SK-N-MC (cell line): ENCODE results near the gene PARD3B.

Experiments
- DNase-seq: peaks from one replicate; pipeline ENCODE4 v3.0.0-alpha.2; 2011; ENCODE audit warnings: low read depth, low spot score
- H3K27ac ChIP-seq: fragments of 200-600 bp; sonication (generic); 2 replicates; pipeline ENCODE4 v1.5.1; 2016; ENCODE audit warnings: mixed run types
- H3K36me3 ChIP-seq: fragments of 200-600 bp; sonication (generic); 2 replicates; pipeline ENCODE4 v1.6.1; 2017; ENCODE audit warnings: antibody characterized with exemption, low read length, mixed read lengths; ENCODE audit not compliant: insufficient read depth
- H3K4me3 ChIP-seq: fragments of 200-600 bp; sonication (generic); 2 replicates; pipeline ENCODE4 v1.5.1; 2016
- H3K9ac ChIP-seq: fragments of 200-600 bp; sonication (generic); 2 replicates; pipeline ENCODE4 v1.8.0; 2017; ENCODE audit warnings: mixed run types, mixed read lengths; ENCODE audit not compliant: insufficient read length
- H3K9me3 ChIP-seq: fragments of 200-600 bp; sonication (generic); 2 replicates; pipeline ENCODE4 v1.6.1; 2017; ENCODE audit warnings: low read depth, mild to moderate bottlenecking, antibody characterized with exemption, low read length, moderate library complexity, mixed read lengths
- EZH2 ChIP-seq: fragments of 200-600 bp; sonication (generic); IDR thresholded peaks from one replicate; pipeline ENCODE4 v1.6.1; 2017; ENCODE audit warnings: antibody characterized with exemption
- FOXP2 ChIP-seq: optimal IDR thresholded peaks from 2 replicates; pipeline ENCODE3; 2011; ENCODE audit warnings: mild to moderate bottlenecking, moderate library complexity; ENCODE audit not compliant: insufficient read depth; ENCODE audit errors: extremely low read length, control extremely low read depth
- POLR2AphosphoS5 ChIP-seq: IDR thresholded peaks from 2 replicates; pipeline ENCODE4 v1.6.1; 2012; ENCODE audit warnings: mild to moderate bottlenecking, low read depth, low read length, borderline replicate concordance

The PARD3B gene

GRCh38 chr2:204972161-204972560, 426.9 kb downstream of the PARD3B start:
- H3K9me3 ChIP-seq = no peaks in the 10 kb centered on the region
- no peak overlapping the region for H3K4me3 ChIP-seq
- DNase-seq = no peak
- no peak for TF ChIP-seq FOXP2
- no peak for TF ChIP-seq POLR2AphosphoS5
- no peak for TF ChIP-seq EZH2
- no peaks in the 10 kb centered on the region for H3K36me3 ChIP-seq
- no peak overlapping the region for H3K9ac ChIP-seq
- H3K27ac ChIP-seq = no peak overlapping the region

- no peak for DNase-seq
- Histone ChIP-seq H3K9me3 (no peaks in the 10 kb centered on the region), H3K36me3 (no peaks in the 10 kb centered on the region), H3K9ac (no peak overlapping the region), H3K4me3 (no peak overlapping the region), H3K27ac (no peak overlapping the region)
- TF ChIP-seq EZH2 (no peak), POLR2AphosphoS5 (no peak), FOXP2 (no peak)
These were observed 427.5 kb downstream of the PARD3B start for GRCh38 chr2:204972606-204973336.

GRCh38 chr2:204973616-204974015, 428.3 kb downstream of the PARD3B start:
- TF ChIP-seq EZH2 (no peak), POLR2AphosphoS5 (no peak), FOXP2 (no peak)
- no peak overlapping the region for H3K9ac ChIP-seq
- no peak overlapping the region for H3K27ac ChIP-seq
- no peaks in the 10 kb centered on the region for H3K36me3 ChIP-seq
- no peak overlapping the region for H3K4me3 ChIP-seq
- no peak for DNase-seq
- no peaks in the 10 kb centered on the region for H3K9me3 ChIP-seq

GRCh38 chr2:204974487-204974886, 429.2 kb downstream of the PARD3B start:
- H3K36me3 ChIP-seq = no peaks in the 10 kb centered on the region
- H3K4me3 ChIP-seq = no peak overlapping the region
- no peak for TF ChIP-seq EZH2
- TF ChIP-seq FOXP2 = no peak
- TF ChIP-seq POLR2AphosphoS5 = no peak
- H3K9me3 ChIP-seq = no peaks in the 10 kb centered on the region
- no peak for DNase-seq
- H3K9ac ChIP-seq = no peak overlapping the region
- no peak overlapping the region for H3K27ac ChIP-seq

GRCh38 chr2:204977914-204978313, 432.6 kb downstream of the PARD3B start:
- no peaks in the 10 kb centered on the region for H3K9me3 ChIP-seq
- no peak overlapping the region for H3K4me3 ChIP-seq

GRCh38 chr2:204982303-204982702, 437.0 kb downstream of the PARD3B start:
- Histone ChIP-seq H3K36me3 (no peaks in the 10 kb centered on the region), H3K4me3 (no peak overlapping the region), H3K9me3 (no peaks in the 10 kb centered on the region), H3K9ac (no peak overlapping the region), H3K27ac (peak overlapping the region; percentile 9; the same call in 1 of the 2 replicates)
- TF ChIP-seq FOXP2 (no peak), POLR2AphosphoS5 (no peak), EZH2 (no peak)
- DNase-seq = no peak

More at GRCh38 chr2:204977914-204978313, 432.6 kb downstream of the PARD3B start:
- TF ChIP-seq FOXP2 (no peak), EZH2 (no peak), POLR2AphosphoS5 (no peak)
- no peak for DNase-seq
- H3K9ac ChIP-seq = no peak overlapping the region
- H3K36me3 ChIP-seq = no peaks in the 10 kb centered on the region
- H3K27ac ChIP-seq = no peak overlapping the region

- no peak overlapping the region for H3K27ac ChIP-seq
- DNase-seq = no peak
- H3K9ac ChIP-seq = no peak overlapping the region
- no peaks in the 10 kb centered on the region for H3K36me3 ChIP-seq
- no peaks in the 10 kb centered on the region for H3K9me3 ChIP-seq
- TF ChIP-seq EZH2 (no peak), FOXP2 (no peak), POLR2AphosphoS5 (no peak)
- H3K4me3 ChIP-seq = no peak overlapping the region
These were observed 439.2 kb downstream of the PARD3B start for GRCh38 chr2:204984518-204984917.

GRCh38 chr2:204986641-204987040, 441.4 kb downstream of the PARD3B start:
- Histone ChIP-seq H3K9me3 (no peaks in the 10 kb centered on the region), H3K36me3 (no peaks in the 10 kb centered on the region), H3K27ac (no peak overlapping the region), H3K9ac (no peak overlapping the region), H3K4me3 (no peak overlapping the region)
- TF ChIP-seq EZH2 (no peak), FOXP2 (no peak), POLR2AphosphoS5 (no peak)
- no peak for DNase-seq
